Testis (tissue), 2 donors: ENCODE data around the gene ERC1.

Experiments used
- POLR2A ChIP-seq: fragments of 450-650 bp; IDR thresholded peaks from one replicate; pipeline ENCODE4 v1.6.1; 2017; ENCODE audit warnings: antibody characterized with exemption, mild to moderate bottlenecking, moderate library complexity
- TF ChIP-seq, protein P1 (sequence below), 3 experiments: fragments of 450-650 bp in 2 of 3; fragments of 200-600 bp in 1 of 3; sonication (generic) in 1 of 3; IDR thresholded peaks; one replicate each; pipeline ENCODE4 v1.5.1; 2016 to 2019; ENCODE audit warnings: antibody characterized with exemption in 3 of 3, mild to moderate bottlenecking in 2 of 3, moderate library complexity in 1 of 3

GRCh38 chr12:1357711-1358110 lies 366.7 kb downstream of the ERC1 start:
- TF ChIP-seq, protein P1, sequence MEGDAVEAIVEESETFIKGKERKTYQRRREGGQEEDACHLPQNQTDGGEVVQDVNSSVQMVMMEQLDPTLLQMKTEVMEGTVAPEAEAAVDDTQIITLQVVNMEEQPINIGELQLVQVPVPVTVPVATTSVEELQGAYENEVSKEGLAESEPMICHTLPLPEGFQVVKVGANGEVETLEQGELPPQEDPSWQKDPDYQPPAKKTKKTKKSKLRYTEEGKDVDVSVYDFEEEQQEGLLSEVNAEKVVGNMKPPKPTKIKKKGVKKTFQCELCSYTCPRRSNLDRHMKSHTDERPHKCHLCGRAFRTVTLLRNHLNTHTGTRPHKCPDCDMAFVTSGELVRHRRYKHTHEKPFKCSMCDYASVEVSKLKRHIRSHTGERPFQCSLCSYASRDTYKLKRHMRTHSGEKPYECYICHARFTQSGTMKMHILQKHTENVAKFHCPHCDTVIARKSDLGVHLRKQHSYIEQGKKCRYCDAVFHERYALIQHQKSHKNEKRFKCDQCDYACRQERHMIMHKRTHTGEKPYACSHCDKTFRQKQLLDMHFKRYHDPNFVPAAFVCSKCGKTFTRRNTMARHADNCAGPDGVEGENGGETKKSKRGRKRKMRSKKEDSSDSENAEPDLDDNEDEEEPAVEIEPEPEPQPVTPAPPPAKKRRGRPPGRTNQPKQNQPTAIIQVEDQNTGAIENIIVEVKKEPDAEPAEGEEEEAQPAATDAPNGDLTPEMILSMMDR (IDR thresholded peaks at IDR 0.05) = no peak
- TF ChIP-seq POLR2A = no peak
